A549 (cell line): Measurements from ENCODE around the gene SMIM27. TPM values are rescaled to one million over a fixed set of nuclear protein-coding genes. Genes with fewer than 3 reads are reported as not detected.

Experiments
- ATAC-seq, 2 experiments: fragments of 200-7000 bp in 1 of 2; fragments of >200 bp in 1 of 2; cut with Nextera tagmentation in 1 of 2; cut with Tn5 transposase in 1 of 2; 3 replicates each; pipeline versions ENCODE4 v1.8.0 to v1.9.1; 2018 to 2020; ENCODE audit warnings: mild to moderate bottlenecking in 1 of 2, moderate library complexity in 1 of 2
- CTCF ChIA-PET: fragments of 300-600 bp; sonication (Branson Sonifier 250); formaldehyde crosslinking; extraction: SDS; loops from one replicate; lab custom pipeline; 2021; ENCODE audit warnings: antibody characterized with exemption, inconsistent platforms; lab: Yijun Ruan, JAX
- POLR2A ChIA-PET: fragments of 350-600 bp; formaldehyde crosslinking; extraction: SDS; loops from one replicate; lab custom pipeline; 2021; ENCODE audit warnings: antibody characterized with exemption, inconsistent platforms; lab: Yijun Ruan, JAX
- DNase-seq, 2 experiments: peaks; one replicate each; pipeline versions ENCODE4 v3.0.0 to v3.0.0-alpha.2; 2011 to 2016; ENCODE audit warnings: low read depth in 1 of 2, low spot score in 1 of 2
- FAIRE-seq: peaks from 2 replicates; lab custom pipeline; 2011; peaks lifted over from hg19 to GRCh38; lab: Jason Lieb, UNC
- H3K27ac ChIP-seq, 2 experiments: fragments of >200 bp; sonication (Bioruptor Twin); formaldehyde crosslinking; 3 replicates each; pipeline ENCODE4 v1.5.1; 2016 to 2017
- H3K4me1 ChIP-seq: fragments of >200 bp; sonication (Bioruptor Twin); formaldehyde crosslinking; 3 replicates; pipeline ENCODE4 v1.6.1; 2016
- H3K4me2 ChIP-seq: fragments of >200 bp; sonication (Bioruptor Twin); formaldehyde crosslinking; 3 replicates; pipeline ENCODE4 v1.6.1; 2016
- H3K4me3 ChIP-seq: fragments of >200 bp; sonication (Bioruptor Twin); formaldehyde crosslinking; 3 replicates; pipeline ENCODE4 v1.5.1; 2016
- H3K9me3 ChIP-seq: fragments of >200 bp; sonication (Bioruptor Twin); formaldehyde crosslinking; 3 replicates; pipeline ENCODE4 v1.6.1; 2016
- BHLHE40 ChIP-seq: IDR thresholded peaks from 2 replicates; pipeline ENCODE4 v1.6.1; 2012; ENCODE audit warnings: low read depth, low read length, inconsistent platforms
- CBX2 ChIP-seq: fragments of 200-600 bp; sonication (generic); IDR thresholded peaks from 2 replicates; pipeline ENCODE4 v1.6.1; 2016; ENCODE audit warnings: low read depth, mild to moderate bottlenecking, borderline replicate concordance
- CHD2 ChIP-seq: fragments of 150-350 bp; IDR thresholded peaks from 2 replicates; pipeline ENCODE4 v1.6.1; 2014; ENCODE audit warnings: low read length; ENCODE audit not compliant: partially characterized antibody
- CHD4 ChIP-seq: fragments of 200-600 bp; sonication (generic); IDR thresholded peaks from 2 replicates; pipeline ENCODE4 v1.6.1; 2016; ENCODE audit warnings: antibody characterized with exemption, mild to moderate bottlenecking, borderline replicate concordance
- ESRRA ChIP-seq: fragments of 150-350 bp; IDR thresholded peaks from 2 replicates; pipeline ENCODE4 v1.6.1; 2014; ENCODE audit warnings: mild to moderate bottlenecking, low read length, borderline replicate concordance
- FOSB ChIP-seq: fragments of 250-450 bp; sonication (Bioruptor Pico); IDR thresholded peaks from 2 replicates; pipeline ENCODE4 v1.5.0; 2020; ENCODE audit warnings: mild to moderate bottlenecking, moderate library complexity
- FOXS1 ChIP-seq: fragments of 250-450 bp; sonication (Bioruptor Pico); IDR thresholded peaks from 2 replicates; pipeline ENCODE4 v1.5.0; 2020; ENCODE audit warnings: mild to moderate bottlenecking, moderate library complexity
- HES2 ChIP-seq: fragments of >200 bp; sonication (Bioruptor Twin); formaldehyde crosslinking; IDR thresholded peaks from 2 replicates; pipeline ENCODE4 v1.6.1; 2016
- HEYL ChIP-seq: fragments of 250-450 bp; sonication (Bioruptor Pico); IDR thresholded peaks from 2 replicates; pipeline ENCODE4 v1.8.0; 2021; ENCODE audit warnings: mild to moderate bottlenecking, moderate library complexity
- HOXB5 ChIP-seq: fragments of 250-450 bp; sonication (Bioruptor Pico); IDR thresholded peaks from 2 replicates; pipeline ENCODE4 v1.5.0; 2020; ENCODE audit warnings: mild to moderate bottlenecking, moderate library complexity
- JUN ChIP-seq, 2 experiments: fragments of >200 bp; sonication (Bioruptor Twin); formaldehyde crosslinking; IDR thresholded peaks; 2 replicates in 1 of 2; 3 replicates in 1 of 2; pipeline ENCODE4 v1.6.1; 2016 to 2017
- MAFK ChIP-seq: fragments of 450-650 bp; IDR thresholded peaks from 2 replicates; pipeline ENCODE4 v1.6.1; 2014; ENCODE audit not compliant: partially characterized antibody
- NFE2L2 ChIP-seq: fragments of 150-350 bp; conservative IDR thresholded peaks from 2 replicates; pipeline ENCODE4 v1.6.1; 2014; ENCODE audit warnings: low read length
- NPAS2 ChIP-seq: fragments of 250-450 bp; sonication (Bioruptor Pico); IDR thresholded peaks from 2 replicates; pipeline ENCODE4 v1.8.0; 2022; ENCODE audit warnings: mild to moderate bottlenecking, moderate library complexity, borderline replicate concordance
- PHF8 ChIP-seq: fragments of 200-600 bp; sonication (generic); IDR thresholded peaks from 2 replicates; pipeline ENCODE4 v1.6.1; 2016; ENCODE audit warnings: low read depth, mild to moderate bottlenecking, antibody characterized with exemption, moderate library complexity, borderline replicate concordance
- POLR2A ChIP-seq: IDR thresholded peaks from 2 replicates; pipeline ENCODE4 v1.6.1; 2012; ENCODE audit warnings: mild to moderate bottlenecking, low read length
- POLR2AphosphoS2 ChIP-seq: conservative IDR thresholded peaks from 2 replicates; pipeline ENCODE4 v1.6.1; 2012; ENCODE audit warnings: low read length, improper control_type of control experiment, inconsistent platforms
- RARB ChIP-seq: fragments of 250-450 bp; sonication (Bioruptor Pico); IDR thresholded peaks from 2 replicates; pipeline ENCODE4 v1.8.0; 2021; ENCODE audit warnings: mild to moderate bottlenecking, moderate library complexity
- RCOR1 ChIP-seq: fragments of 150-350 bp; IDR thresholded peaks from 2 replicates; pipeline ENCODE4 v1.6.1; 2014; ENCODE audit warnings: antibody characterized with exemption, low read length, low read depth
- RNF2 ChIP-seq: fragments of 200-600 bp; sonication (generic); IDR thresholded peaks from 2 replicates; pipeline ENCODE4 v1.6.1; 2016; ENCODE audit warnings: low read depth, mild to moderate bottlenecking, antibody characterized with exemption, moderate library complexity, borderline replicate concordance
- TP53 ChIP-seq: fragments of 250-450 bp; sonication (Bioruptor Pico); IDR thresholded peaks from 2 replicates; pipeline ENCODE4 v1.5.0; 2021; ENCODE audit warnings: mild to moderate bottlenecking, moderate library complexity
- ZFP36 ChIP-seq: fragments of 450-650 bp; IDR thresholded peaks from 2 replicates; pipeline ENCODE4 v1.6.1; 2014; ENCODE audit warnings: borderline replicate concordance; ENCODE audit not compliant: partially characterized antibody
- WGBS: methylation state at CpG from one replicate; pipeline ENCODE4 v1.1.6; 2017; ENCODE audit errors: missing lambda C conversion rate; 5-methylcytosine and 5-hydroxymethylcytosine counted together
- polyA plus RNA-seq, 4 experiments: library from polyadenylated mRNA; depleted of rRNA in 3 of 4; stranded (reverse); fragments of >200 nt; fragmentation: RNase III in 1 of 4; extraction: RNeasy Plus Mini Kit Qiagen cat#74134 plus additional on column Dnase treatment in 1 of 4; gene quantifications; 2 replicates in 3 of 4; 3 replicates in 1 of 4; pipeline ENCODE4 v1.2.3, GENCODE V29; 2011 to 2017
- TF ChIP-seq, protein P1 (sequence below): fragments of 450-650 bp; IDR thresholded peaks from 2 replicates; pipeline ENCODE4 v1.6.1; 2014; ENCODE audit warnings: antibody characterized with exemption

Gene SMIM27
- polyA plus RNA-seq, 2 of the 4 experiments (the other 2 are of a cell fraction) = 12.4 to 21.1 TPM

DNA sequence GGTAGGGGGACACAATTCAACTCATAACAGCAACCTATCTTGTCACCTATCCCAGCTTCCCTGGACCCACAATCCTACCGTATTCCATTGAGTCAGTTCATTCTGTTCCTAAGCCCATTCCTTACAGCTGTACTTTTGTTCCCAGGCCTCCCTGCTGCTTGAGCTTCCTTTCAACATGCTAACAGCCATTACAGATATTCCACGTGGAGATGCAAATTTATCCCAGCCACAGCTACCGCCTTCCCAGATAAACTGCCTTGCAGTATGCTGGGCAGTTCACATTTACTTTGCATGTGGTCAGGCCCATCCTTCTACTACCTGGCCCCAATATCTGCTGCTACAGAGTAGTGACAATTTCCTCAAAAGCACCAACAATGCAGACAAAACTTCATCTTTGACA, 49.1 kb upstream of the SMIM27 start:
- no peak for TF ChIP-seq BHLHE40
- no peak for TF ChIP-seq ZFP36
- no peak for TF ChIP-seq POLR2A
- no peak for TF ChIP-seq RARB
- TF ChIP-seq PHF8 = no peak
- TF ChIP-seq, protein P1, sequence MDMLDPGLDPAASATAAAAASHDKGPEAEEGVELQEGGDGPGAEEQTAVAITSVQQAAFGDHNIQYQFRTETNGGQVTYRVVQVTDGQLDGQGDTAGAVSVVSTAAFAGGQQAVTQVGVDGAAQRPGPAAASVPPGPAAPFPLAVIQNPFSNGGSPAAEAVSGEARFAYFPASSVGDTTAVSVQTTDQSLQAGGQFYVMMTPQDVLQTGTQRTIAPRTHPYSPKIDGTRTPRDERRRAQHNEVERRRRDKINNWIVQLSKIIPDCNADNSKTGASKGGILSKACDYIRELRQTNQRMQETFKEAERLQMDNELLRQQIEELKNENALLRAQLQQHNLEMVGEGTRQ = no peak
- no peak for TF ChIP-seq CBX2
- TF ChIP-seq CHD2 = no peak
- Histone ChIP-seq H3K27ac (peak overlapping the region in 1 of 2 experiments; percentile 30; a peak in 1 of 6 replicates), H3K4me2 (no peak overlapping the region), H3K4me3 (no peak overlapping the region), H3K4me1 (peaks cover 16% of the 10 kb centered on the region; the same call in 2 of the 3 replicates), H3K9me3 (no peaks in the 10 kb centered on the region)
- 87% methylated on average over 3 of the region's 3 CpGs for WGBS
- DNase-seq = no peak
- ChIA-PET CTCF (interaction anchor here (1.1 to 2.1 kb wide), 2 partner anchors 23 to 124 kb away, joined by 5 read pairs; partner anchors contain the start of gene RIGI), POLR2A (no interaction called here)
- ATAC-seq = no peak
- no peak for FAIRE-seq

GRCh38 chr9:32508728-32509127, 43.4 kb upstream of the SMIM27 start:
- H3K4me1 ChIP-seq = no peaks in the 10 kb centered on the region
- CTCF ChIA-PET = interaction anchor here (1.5 to 3.2 kb wide), 3 partner anchors 17 to 129 kb away, joined by 3 to 15 read pairs (median 5); partner anchors contain the start of gene RIGI
- no peaks in the 10 kb centered on the region for H3K9me3 ChIP-seq
- no peak overlapping the region for H3K27ac ChIP-seq
- DNase-seq = no peak
- no peak overlapping the region for H3K4me3 ChIP-seq
- ATAC-seq = no peak
- POLR2A ChIA-PET = no interaction called here
- no peak overlapping the region for H3K4me2 ChIP-seq
- no peak for TF ChIP-seq CBX2
- no peak for TF ChIP-seq MAFK
- no peak for TF ChIP-seq NFE2L2
- TF ChIP-seq POLR2AphosphoS2 = no peak
- no peak for TF ChIP-seq FOXS1 (CRISPR knock-in tag)
- no peak for TF ChIP-seq POLR2A
- no peak for TF ChIP-seq HEYL (CRISPR knock-in tag)
- TF ChIP-seq HES2 = no peak
- TF ChIP-seq JUN (IDR thresholded peaks at IDR 0.05) = no peak
- no peak for TF ChIP-seq ESRRA
- no peak for TF ChIP-seq CHD4
- 100% methylated on average over 1 of the region's 1 CpG for WGBS
- FAIRE-seq = no peak

DNA sequence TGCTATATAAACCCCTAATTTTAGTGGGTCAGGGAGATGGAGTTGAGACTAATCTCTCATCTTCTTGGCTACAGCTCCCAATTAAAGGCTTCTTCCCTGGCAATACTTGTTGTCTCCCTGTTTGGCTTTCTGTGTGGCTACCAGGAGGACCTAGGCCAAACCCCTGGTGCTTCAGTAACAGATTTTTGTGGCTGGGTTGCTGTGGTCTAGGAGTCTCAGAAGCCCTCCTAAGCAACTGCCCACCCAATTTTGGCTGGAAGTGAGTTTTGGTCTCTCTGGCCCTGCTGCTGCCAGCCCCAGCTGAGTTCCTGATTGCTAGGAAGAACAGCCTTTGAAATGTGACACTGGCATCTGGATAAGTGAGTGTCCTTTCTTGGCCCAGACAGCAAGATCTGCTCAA, 35.9 kb upstream of the SMIM27 start:
- POLR2A ChIA-PET = no interaction called here
- H3K27ac ChIP-seq = no peak overlapping the region

GRCh38 chr9:32518276-32518675, 33.9 kb upstream of the SMIM27 start:
- H3K27ac ChIP-seq = no peak overlapping the region
- FAIRE-seq = peak; percentile 18
- H3K4me2 ChIP-seq = no peak overlapping the region
- peak; percentile 74 for TF ChIP-seq ZFP36
- no peak for TF ChIP-seq FOSB (CRISPR knock-in tag)
- TF ChIP-seq, all 56 proteins: peak for 1
- no peak for ATAC-seq
- no peak for DNase-seq
- Histone ChIP-seq H3K9me3 (peaks cover 12% of the 10 kb centered on the region; the same call in 1 of the 3 replicates), H3K4me3 (no peak overlapping the region), H3K4me1 (no peaks in the 10 kb centered on the region)
- ChIA-PET POLR2A (no interaction called here), CTCF (interaction anchor here (0.7 to 1.5 kb wide), 3 partner anchors 31 to 140 kb away, joined by 3 to 7 read pairs (median 3); no protein-coding TSS in a partner anchor)
- WGBS = 20% methylated on average over 1 of the region's 1 CpG

More for the DNA sequence above, 35.9 kb upstream of the SMIM27 start:
- ATAC-seq (no peak), FAIRE-seq (no peak), DNase-seq (no peak)
- Histone ChIP-seq H3K4me3 (no peak overlapping the region), H3K9me3 (peaks cover 12% of the 10 kb centered on the region; the same call in 1 of the 3 replicates), H3K4me1 (no peaks in the 10 kb centered on the region), H3K4me2 (no peak overlapping the region)
- TF ChIP-seq TP53 = no peak
- TF ChIP-seq RARB = no peak
- TF ChIP-seq NPAS2 (CRISPR knock-in tag) = no peak
- no peak for TF ChIP-seq RCOR1
- no peak for TF ChIP-seq CHD4
- TF ChIP-seq POLR2A = no peak
- no peak for TF ChIP-seq RNF2
- no peak for TF ChIP-seq HOXB5 (CRISPR knock-in tag)
- TF ChIP-seq FOXS1 (CRISPR knock-in tag) = no peak
- CTCF ChIA-PET = interaction anchor here (1.3 kb wide), 1 partner anchor 137 kb away, joined by 6 read pairs; no protein-coding TSS in a partner anchor
